HEK293T (cell line): ENCODE results near the gene ZNF474.

Experiments
- BHLHE40 ChIP-seq: fragments of 450-650 bp; IDR thresholded peaks from 2 replicates; pipeline ENCODE4 v1.6.1; 2016; ENCODE audit warnings: mild to moderate bottlenecking, moderate library complexity, borderline replicate concordance
- ELF4 ChIP-seq: fragments of 450-650 bp; IDR thresholded peaks from 2 replicates; pipeline ENCODE4 v1.6.1; 2017; ENCODE audit warnings: antibody characterized with exemption
- FOXA1 ChIP-seq: fragments of 450-650 bp; IDR thresholded peaks from 2 replicates; pipeline ENCODE4 v1.6.1; 2016; ENCODE audit warnings: mild to moderate bottlenecking
- FOXM1 ChIP-seq: fragments of 450-650 bp; IDR thresholded peaks from 2 replicates; pipeline ENCODE4 v1.6.1; 2017; ENCODE audit warnings: mild to moderate bottlenecking, borderline replicate concordance
- HDGF ChIP-seq: fragments of 450-650 bp; IDR thresholded peaks from 2 replicates; pipeline ENCODE4 v1.6.1; 2017; ENCODE audit warnings: antibody characterized with exemption, borderline replicate concordance
- L3MBTL2 ChIP-seq: fragments of 450-650 bp; conservative IDR thresholded peaks from 2 replicates; pipeline ENCODE4 v1.6.1; 2016; ENCODE audit warnings: mild to moderate bottlenecking
- LEF1 ChIP-seq: fragments of 450-650 bp; IDR thresholded peaks from 2 replicates; pipeline ENCODE4 v1.6.1; 2017; ENCODE audit warnings: mild to moderate bottlenecking, borderline replicate concordance
- NFRKB ChIP-seq: fragments of 450-650 bp; IDR thresholded peaks from 2 replicates; pipeline ENCODE4 v1.6.1; 2016; ENCODE audit warnings: mild to moderate bottlenecking, moderate library complexity
- SP1 ChIP-seq: fragments of 450-650 bp; IDR thresholded peaks from 2 replicates; pipeline ENCODE4 v1.6.1; 2017
- TARDBP ChIP-seq: fragments of 450-650 bp; IDR thresholded peaks from 2 replicates; pipeline ENCODE4 v1.6.1; 2016
- ZNF384 ChIP-seq: fragments of 450-650 bp; IDR thresholded peaks from 2 replicates; pipeline ENCODE4 v1.6.1; 2016

GRCh38 chr5:122187426-122187825, 58.1 kb downstream of the ZNF474 start:
- TF ChIP-seq FOXM1 (no peak), L3MBTL2 (no peak), NFRKB (no peak), ZNF384 (no peak), HDGF (no peak), LEF1 (no peak), FOXA1 (no peak), ELF4 (no peak), SP1 (no peak), BHLHE40 (no peak), TARDBP (no peak)
